ENCODE data around the gene PTN. TPM values are rescaled to one million over a fixed set of nuclear protein-coding genes. Genes with fewer than 3 reads are reported as not detected.
A peak's percentile ranks its signal among the peaks of the same experiment; 100 is the strongest.

Gene PTN
- 25.8 TPM for total RNA-seq (ENCODE audit: insufficient read depth, low replicate concordance)

DNA sequence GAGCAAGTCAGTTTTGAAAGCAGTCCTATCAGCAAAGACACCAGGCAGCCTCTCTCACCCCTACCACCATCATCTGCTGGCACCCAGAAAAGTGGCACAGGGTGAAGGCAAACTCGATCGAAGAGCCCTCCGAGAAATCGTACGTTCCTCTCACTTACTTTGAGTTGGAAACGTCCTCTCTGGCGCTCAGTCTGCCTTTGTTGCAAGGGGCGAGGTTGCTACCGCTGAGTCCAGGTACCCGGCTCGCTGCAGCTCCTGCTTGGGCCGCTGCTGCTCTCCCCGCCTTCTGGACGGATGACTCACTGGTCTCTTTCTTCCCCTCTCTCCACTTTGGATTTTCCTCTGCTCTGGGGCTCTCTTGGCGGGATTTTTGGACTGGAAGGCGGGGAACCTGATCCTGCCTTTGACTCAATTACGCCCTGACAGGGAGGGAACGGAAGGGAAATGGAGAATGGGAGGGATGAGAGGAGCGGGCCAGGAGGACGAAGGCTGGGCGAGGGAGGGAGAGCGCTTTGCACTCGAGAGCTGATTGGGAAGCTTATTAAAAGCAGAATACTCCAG lies at the start of gene PTN:
Gene PTN, minus strand, starts transcription at position 453 of the 561 bp plus-strand sequence. CDS start 88,760 bp downstream, outside the sequence.
- DNase-seq (ENCODE audit: low spot score): peak; percentile 88

- DNase-seq (ENCODE audit: low spot score): no peak
Observed at GRCh38 chr7:137390076-137390475, 46.5 kb upstream of the PTN start.

DNA sequence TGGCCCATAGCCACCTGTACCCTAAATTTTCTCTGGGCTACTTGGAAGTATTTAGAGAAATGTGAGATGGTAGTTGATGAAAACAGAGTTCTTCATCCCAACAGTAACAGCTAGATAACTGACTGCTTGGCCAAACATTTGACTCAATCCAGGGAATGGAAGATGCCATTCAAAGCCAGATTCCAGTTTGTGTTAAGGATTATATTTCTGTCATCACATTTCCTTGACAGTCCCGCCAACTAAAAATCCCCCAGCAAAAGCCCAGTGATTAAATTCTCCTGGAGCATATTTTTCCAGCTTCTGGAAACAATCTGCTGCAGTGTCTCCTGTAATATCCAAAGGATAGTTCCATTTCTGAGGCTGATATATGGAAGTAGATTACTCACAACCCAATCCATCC lies 45.4 kb upstream of the PTN start:
- DNase-seq (ENCODE audit: low spot score): peak; percentile 65

DNA sequence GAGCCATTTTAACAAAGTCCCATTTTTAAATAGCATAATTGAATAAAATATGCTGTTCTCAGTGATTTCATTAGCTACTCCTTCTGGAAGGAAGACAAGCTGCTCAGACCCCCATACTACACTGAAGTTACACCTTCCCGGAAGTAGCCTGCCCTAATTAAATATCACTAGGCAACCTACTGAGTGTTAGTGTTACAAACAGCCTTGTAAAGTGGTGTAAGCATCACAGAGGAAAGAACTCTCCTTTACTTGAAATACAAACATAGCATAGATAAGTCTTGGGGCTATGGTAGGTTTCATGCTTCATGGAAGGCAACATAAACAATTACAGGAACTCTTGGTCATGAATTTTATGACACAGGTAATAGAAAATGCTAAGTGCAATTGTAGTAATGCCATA lies 43.4 kb upstream of the PTN start:
- no peak for DNase-seq (ENCODE audit: low spot score)

DNA sequence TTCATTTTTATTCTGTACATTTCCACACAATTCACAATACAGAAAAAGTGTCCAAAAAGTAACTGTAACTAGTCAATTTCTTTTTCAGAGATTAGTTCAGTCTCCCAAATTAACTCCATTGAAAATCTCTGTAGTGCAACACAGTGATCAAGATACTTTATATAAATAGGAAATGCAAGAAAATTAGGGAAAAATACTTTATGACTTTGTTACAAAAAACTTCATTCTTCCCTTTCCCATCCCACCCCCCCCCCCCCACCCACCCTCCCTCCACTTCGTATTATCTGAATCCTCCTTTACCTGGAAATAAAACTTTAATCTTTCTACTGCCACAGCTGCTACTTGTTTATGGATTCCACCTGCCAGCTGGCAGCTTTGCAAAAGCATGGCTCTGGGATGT lies 37.5 kb upstream of the PTN start:
- DNase-seq (ENCODE audit: low spot score): no peak

GRCh38 chr7:137373507-137373906 lies 30.0 kb upstream of the PTN start:
- DNase-seq (ENCODE audit: low spot score): peak; percentile 44

DNA sequence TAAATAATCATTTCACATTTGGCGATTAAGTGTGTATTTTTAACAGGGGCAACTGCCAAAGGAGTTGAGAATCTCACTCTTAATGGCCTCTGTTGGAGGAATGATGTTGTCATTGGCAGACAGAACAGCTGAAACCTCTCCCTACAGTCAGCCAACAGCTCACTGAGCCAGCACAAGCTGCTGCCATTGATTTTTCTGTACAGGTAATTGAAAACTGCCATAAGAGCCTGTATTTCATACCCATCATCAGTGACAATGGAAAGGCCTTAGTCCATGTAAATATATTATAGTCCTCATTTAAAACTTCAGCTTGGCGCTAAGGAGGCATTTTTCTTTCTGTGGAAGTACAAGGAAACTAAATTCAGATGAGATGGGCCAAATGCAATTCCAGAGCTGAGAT lies 28.1 kb upstream of the PTN start:
- DNase-seq (ENCODE audit: low spot score): no peak

- no peak for DNase-seq (ENCODE audit: low spot score)
Observed at GRCh38 chr7:137366995-137367394, 23.5 kb upstream of the PTN start.

- DNase-seq (ENCODE audit: low spot score): no peak
Observed at GRCh38 chr7:137363683-137364082, 20.1 kb upstream of the PTN start.

GRCh38 chr7:137360087-137360679 lies 16.6 kb upstream of the PTN start:
- no peak for DNase-seq (ENCODE audit: low spot score)

- DNase-seq (ENCODE audit: low spot score): no peak
Observed at GRCh38 chr7:137354961-137355360, 11.4 kb upstream of the PTN start.

GRCh38 chr7:137354396-137354795 lies 10.9 kb upstream of the PTN start:
- DNase-seq (ENCODE audit: low spot score): no peak

DNA sequence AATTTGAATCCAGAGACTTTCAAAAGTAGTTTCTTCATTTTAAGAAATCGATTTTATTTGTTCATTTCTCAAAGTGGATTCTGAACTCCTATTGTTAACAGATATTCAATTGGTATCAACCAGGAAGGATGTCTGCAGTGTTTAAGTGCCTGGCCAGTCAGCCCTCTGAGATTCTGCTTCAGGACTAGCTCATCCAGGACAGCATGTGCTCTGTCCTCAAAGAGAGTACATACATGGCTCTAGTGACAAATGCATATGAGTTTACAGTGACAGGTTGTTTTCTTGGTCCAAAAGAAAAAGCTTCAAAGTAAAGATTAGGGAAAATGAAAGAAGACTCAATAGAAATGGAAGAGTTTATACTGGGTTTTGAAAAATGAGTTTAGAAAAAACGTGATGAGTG lies 8.4 kb upstream of the PTN start:
- no peak for DNase-seq (ENCODE audit: low spot score)

DNA sequence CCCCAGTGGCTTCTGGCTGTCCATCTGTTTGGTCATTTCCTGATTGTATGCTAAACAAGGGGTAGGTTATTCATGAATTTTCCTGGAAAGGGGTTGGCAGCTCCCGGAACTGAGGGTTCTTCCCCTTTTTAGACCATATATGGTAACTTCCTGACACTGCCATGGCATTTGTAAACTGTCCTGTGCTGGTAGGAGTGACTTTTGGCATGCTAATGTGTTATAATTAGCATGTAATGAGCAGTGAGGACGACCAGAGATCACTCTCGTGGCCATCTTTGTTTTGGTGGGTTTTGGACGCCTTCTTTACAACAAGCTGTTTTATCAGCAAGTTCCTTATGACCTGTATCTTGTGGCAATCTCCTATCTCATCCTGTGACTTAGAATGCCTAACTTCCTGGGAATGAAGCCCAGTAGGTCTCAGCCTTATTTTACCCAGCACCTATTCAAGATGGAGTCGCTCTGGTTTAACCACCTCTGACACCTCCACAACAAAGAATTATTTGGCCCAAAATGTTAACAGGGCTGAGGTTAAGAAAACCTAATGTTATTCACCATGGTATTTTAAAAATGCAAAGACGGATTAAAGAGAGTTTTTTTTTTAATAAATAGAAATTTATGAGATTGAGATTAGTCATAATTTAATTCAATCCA lies 2.4 kb upstream of the PTN start:
- no peak for DNase-seq (ENCODE audit: low spot score)

DNA sequence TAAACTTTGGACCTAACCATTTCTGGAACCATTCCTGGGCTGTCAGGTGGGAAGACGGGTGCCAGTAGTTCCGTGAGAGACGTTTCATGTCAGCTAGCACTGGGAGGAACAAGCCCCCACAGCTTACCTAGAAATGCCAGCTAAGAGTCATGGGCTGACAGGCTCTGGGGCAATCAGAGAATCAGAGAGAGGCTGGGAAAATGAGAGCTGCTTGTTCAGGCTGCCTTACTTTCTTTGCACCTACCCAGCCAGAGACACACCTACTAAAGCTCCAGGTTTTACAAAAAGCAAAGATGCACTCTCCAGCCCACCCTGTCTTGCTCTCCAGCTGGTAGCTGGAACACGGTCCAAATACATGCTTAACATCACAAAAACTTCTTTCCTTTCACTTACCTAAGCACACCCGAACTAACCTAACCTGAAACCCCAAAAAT lies 688 bp downstream of the PTN start:
- no peak for DNase-seq (ENCODE audit: low spot score)

DNA sequence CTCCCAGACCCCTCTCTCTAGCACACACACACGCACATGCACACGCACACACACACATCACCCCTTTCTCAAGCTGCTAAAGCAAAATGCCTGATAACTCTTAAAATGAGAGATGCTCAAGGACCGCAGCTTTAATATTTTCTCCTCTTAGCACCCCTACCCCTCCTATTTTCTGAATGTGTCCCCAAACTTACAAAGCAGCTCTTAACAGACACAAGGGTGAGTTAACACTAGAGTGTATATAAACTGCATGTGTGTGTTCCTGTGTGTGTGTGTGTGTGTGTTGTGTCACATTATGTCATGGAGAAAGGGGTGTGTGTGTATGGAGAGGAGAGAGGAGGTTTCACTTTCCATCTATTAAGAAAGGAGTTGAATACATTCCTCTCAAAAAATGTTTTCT lies 1.3 kb downstream of the PTN start:
- DNase-seq (ENCODE audit: low spot score): peak; percentile 17

GRCh38 chr7:137337902-137338301 lies 5.6 kb downstream of the PTN start:
- DNase-seq (ENCODE audit: low spot score): no peak

DNA sequence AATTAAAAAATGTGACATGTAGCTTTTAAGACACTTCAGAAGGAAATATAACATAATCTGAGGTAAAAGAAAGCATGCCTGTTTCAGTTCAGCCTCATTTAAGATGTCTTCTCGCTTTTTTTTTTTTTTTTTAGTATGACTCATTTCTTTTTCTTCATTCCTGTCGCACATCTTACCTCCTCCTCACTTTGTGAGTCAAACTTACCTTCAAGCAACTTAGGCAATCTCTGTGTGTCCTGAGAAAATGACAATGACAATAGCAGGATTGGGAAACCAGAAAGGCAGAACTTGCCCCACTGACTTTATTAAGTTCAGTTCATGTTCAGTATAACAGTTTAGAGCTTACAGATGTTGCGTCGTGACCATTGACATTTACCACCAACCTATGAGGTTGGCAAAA lies 7.7 kb downstream of the PTN start:
- no peak for DNase-seq (ENCODE audit: low spot score)

- DNase-seq (ENCODE audit: low spot score): no peak
Observed at GRCh38 chr7:137331378-137331777, 12.2 kb downstream of the PTN start.

GRCh38 chr7:137329411-137329810 lies 14.1 kb downstream of the PTN start:
- DNase-seq (ENCODE audit: low spot score): no peak

DNA sequence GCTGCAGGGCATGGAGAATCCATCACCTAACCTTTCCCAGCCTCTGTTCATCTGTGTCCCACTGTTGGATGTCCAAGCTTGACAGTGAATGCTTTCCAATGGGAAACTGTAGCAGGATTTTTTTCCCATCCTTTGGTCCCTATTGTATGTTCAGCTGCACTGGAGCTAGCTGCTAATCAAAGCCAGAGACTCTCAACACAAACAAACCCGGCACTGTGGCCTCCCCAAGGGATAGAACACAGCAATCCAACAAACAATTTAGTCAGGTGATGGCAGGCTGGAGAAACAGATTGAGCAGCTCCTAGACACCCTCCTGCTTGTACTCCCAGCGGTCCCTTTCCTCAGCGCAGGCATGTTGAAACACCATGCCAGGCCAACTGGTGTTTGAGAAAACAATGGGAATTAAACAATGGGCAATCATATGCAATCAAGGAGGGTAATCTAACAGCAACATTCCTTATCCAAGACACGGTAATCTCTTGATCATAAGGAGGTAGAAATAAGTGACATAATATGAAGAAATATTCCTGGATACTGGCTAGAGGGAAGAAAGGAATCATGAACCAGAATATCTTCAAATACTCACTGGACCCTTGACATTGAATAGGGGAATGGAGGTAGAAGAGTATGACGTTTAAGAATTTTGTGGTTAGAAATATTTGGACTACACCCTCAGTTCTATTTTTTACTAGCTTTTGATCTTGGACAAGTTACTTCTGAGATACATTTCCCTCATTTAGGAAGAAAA lies 15.0 kb downstream of the PTN start:
- no peak for DNase-seq (ENCODE audit: low spot score)

DNA sequence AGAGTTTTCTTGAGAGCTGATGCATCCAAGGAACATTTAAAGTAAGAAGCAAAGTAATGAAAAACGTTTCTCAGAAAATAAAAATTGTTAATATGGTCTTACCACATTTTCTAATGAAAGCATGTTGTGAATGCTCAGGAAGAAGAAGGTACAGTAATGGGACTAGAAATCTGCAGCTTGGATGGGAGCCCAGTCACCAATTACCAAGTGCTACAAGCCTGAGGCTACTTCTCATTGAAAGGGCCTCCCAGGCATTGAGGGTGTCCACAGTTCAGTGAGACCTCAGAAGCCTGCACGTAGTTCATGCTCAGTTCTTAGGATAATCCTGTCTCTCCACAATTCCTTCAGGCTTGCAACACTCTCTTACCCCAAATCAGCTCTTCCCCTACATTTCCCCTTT lies 17.6 kb downstream of the PTN start:
- no peak for DNase-seq (ENCODE audit: low spot score)
